Neural cell (in vitro differentiated cells): Measurements from ENCODE around the gene LMF2. TPM values are rescaled to one million over a fixed set of nuclear protein-coding genes. Genes with fewer than 3 reads are reported as not detected.

ENCODE experiments used
- H2AFZ ChIP-seq: fragments of 200-600, 300-800 bp; sonication (generic), shearing (Covaris generic); 2 replicates; pipeline ENCODE4 v1.6.0; 2014; ENCODE audit warnings: low read depth, mild to moderate bottlenecking, antibody characterized with exemption, low read length, moderate library complexity
- H3F3A ChIP-seq: fragments of 200-600 bp; shearing (Covaris generic); 2 replicates; pipeline ENCODE4 v1.6.1; 2016; ENCODE audit warnings: mild to moderate bottlenecking, moderate library complexity, mixed read lengths, antibody characterized with exemption, low read length; ENCODE audit not compliant: insufficient read depth, poor library complexity, severe bottlenecking
- H3K27ac ChIP-seq: fragments of 200-600, 300-800 bp; sonication (generic), shearing (Covaris generic); 2 replicates; pipeline ENCODE4 v1.5.1; 2014; ENCODE audit warnings: mild to moderate bottlenecking, low read length, moderate library complexity
- H3K27me3 ChIP-seq: fragments of 300-800, 200-600 bp; sonication (generic), shearing (Covaris generic); 2 replicates; pipeline ENCODE4 v1.6.0; 2014; ENCODE audit warnings: mild to moderate bottlenecking, low read depth, low read length, moderate library complexity; ENCODE audit not compliant: insufficient read depth
- H3K36me3 ChIP-seq: fragments of 300-800, 200-600 bp; sonication (generic), shearing (Covaris generic); 2 replicates; pipeline ENCODE4 v1.5.1; 2014; ENCODE audit warnings: mild to moderate bottlenecking, antibody characterized with exemption, low read length, moderate library complexity; ENCODE audit not compliant: insufficient read depth
- H3K4me2 ChIP-seq: fragments of 300-800, 200-600 bp; sonication (generic), shearing (Covaris generic); 2 replicates; pipeline ENCODE4 v1.6.0; 2014; ENCODE audit warnings: mild to moderate bottlenecking, low read length
- H3K4me3 ChIP-seq: fragments of 300-800, 200-600 bp; sonication (generic), shearing (Covaris generic); 2 replicates; pipeline ENCODE4 v1.5.1; 2014; ENCODE audit warnings: mild to moderate bottlenecking, low read length, moderate library complexity
- H3K79me2 ChIP-seq: fragments of 200-600 bp; shearing (Covaris generic); replicated peaks from 2 replicates; pipeline ENCODE4 v1.6.0; 2014; ENCODE audit warnings: mild to moderate bottlenecking, low read length, moderate library complexity; ENCODE audit not compliant: insufficient read depth
- H3K9ac ChIP-seq: fragments of 300-800, 200-600 bp; sonication (generic), shearing (Covaris generic); 2 replicates; pipeline ENCODE4 v1.6.1; 2016; ENCODE audit warnings: mild to moderate bottlenecking, low read length, mixed read lengths
- H3K9me2 ChIP-seq: fragments of 200-600 bp; shearing (Covaris generic); 2 replicates; pipeline ENCODE4 v1.6.1; 2016; ENCODE audit warnings: mild to moderate bottlenecking, low read length, mixed read lengths; ENCODE audit not compliant: insufficient read depth
- H3K9me3 ChIP-seq: fragments of 200-600, 300-800 bp; sonication (generic), shearing (Covaris generic); 2 replicates; pipeline ENCODE4 v1.6.1; 2016; ENCODE audit warnings: mild to moderate bottlenecking, mixed run types, low read length, moderate library complexity, mixed read lengths
- H4K20me1 ChIP-seq: fragments of 200-600 bp; shearing (Covaris generic); 2 replicates; pipeline ENCODE4 v1.6.1; 2016; ENCODE audit warnings: mild to moderate bottlenecking, mixed run types; ENCODE audit not compliant: insufficient read depth
- CTCF ChIP-seq: fragments of 450-650 bp; IDR thresholded peaks from 2 replicates; pipeline ENCODE4 v1.5.1; 2014; ENCODE audit warnings: antibody characterized with exemption, mild to moderate bottlenecking, moderate library complexity; ENCODE audit not compliant: poor library complexity, severe bottlenecking
- EP300 ChIP-seq: fragments of 450-650 bp; conservative IDR thresholded peaks from 2 replicates; pipeline ENCODE4 v1.6.1; 2014; ENCODE audit warnings: antibody characterized with exemption, mild to moderate bottlenecking, moderate library complexity; ENCODE audit not compliant: poor library complexity, severe bottlenecking
- EZH2 ChIP-seq: fragments of 200-600, 300-800 bp; shearing (Covaris generic), sonication (generic); IDR thresholded peaks from 2 replicates; pipeline ENCODE4 v1.6.1; 2014; ENCODE audit warnings: antibody characterized with exemption, low read length, borderline replicate concordance, mild to moderate bottlenecking; ENCODE audit not compliant: insufficient read depth, poor library complexity, severe bottlenecking
- MXI1 ChIP-seq: fragments of 450-650 bp; conservative IDR thresholded peaks from 2 replicates; pipeline ENCODE4 v1.6.1; 2014; ENCODE audit warnings: antibody characterized with exemption, mild to moderate bottlenecking; ENCODE audit not compliant: poor library complexity, severe bottlenecking
- POLR2AphosphoS5 ChIP-seq: IDR thresholded peaks from 2 replicates; pipeline ENCODE4 v1.6.1; 2012
- RAD21 ChIP-seq: fragments of 450-650 bp; conservative IDR thresholded peaks from 2 replicates; pipeline ENCODE4 v1.6.1; 2014; ENCODE audit warnings: antibody characterized with exemption, mild to moderate bottlenecking, moderate library complexity
- REST ChIP-seq: IDR thresholded peaks from 2 replicates; pipeline ENCODE4 v1.6.1; 2012; ENCODE audit warnings: borderline replicate concordance
- SMC3 ChIP-seq: fragments of 450-650 bp; conservative IDR thresholded peaks from 2 replicates; pipeline ENCODE4 v1.6.1; 2014; ENCODE audit warnings: antibody characterized with exemption, mild to moderate bottlenecking, moderate library complexity; ENCODE audit not compliant: poor library complexity
- TAF1 ChIP-seq: IDR thresholded peaks from 2 replicates; pipeline ENCODE4 v1.6.1; 2012; ENCODE audit warnings: low read depth
- polyA plus RNA-seq: library from polyadenylated mRNA; depleted of rRNA; stranded (reverse); fragments of >200 nt; gene quantifications from 2 replicates; pipeline ENCODE4 v1.2.3, GENCODE V29; 2014

The LMF2 gene
- polyA plus RNA-seq, 1 donor from 2014 or later = 76.5 TPM

GRCh38 chr22:50489363-50490243 lies 17.9 kb downstream of the LMF2 start:
- Histone ChIP-seq H3K27ac (no peak overlapping the region), H3K9me2 (no peaks in the 10 kb centered on the region), H3K9ac (no peak overlapping the region), H3K36me3 (no peaks in the 10 kb centered on the region), H3F3A (no peaks in the 10 kb centered on the region), H3K79me2 (no peaks in the 10 kb centered on the region), H3K9me3 (no peaks in the 10 kb centered on the region), H3K4me3 (no peak overlapping the region), H2AFZ (no peak overlapping the region), H4K20me1 (no peaks in the 10 kb centered on the region), H3K27me3 (no peaks in the 10 kb centered on the region), H3K4me2 (no peak overlapping the region)
- TF ChIP-seq MXI1 (no peak), TAF1 (no peak), EZH2 (no peak)

- H3K9me2 ChIP-seq = no peaks in the 10 kb centered on the region
- H3K4me2 ChIP-seq = no peak overlapping the region
- H3K9me3 ChIP-seq = no peaks in the 10 kb centered on the region
- no peak overlapping the region for H3K9ac ChIP-seq
- TF ChIP-seq EP300 = no peak
- TF ChIP-seq RAD21 = no peak
- no peak for TF ChIP-seq POLR2AphosphoS5
- TF ChIP-seq SMC3 = no peak
- no peak for TF ChIP-seq CTCF
- no peak for TF ChIP-seq EZH2
- TF ChIP-seq MXI1 = no peak
- TF ChIP-seq TAF1 = no peak
- no peak for TF ChIP-seq REST
- H3F3A ChIP-seq = no peaks in the 10 kb centered on the region
- no peaks in the 10 kb centered on the region for H3K36me3 ChIP-seq
- no peaks in the 10 kb centered on the region for H3K79me2 ChIP-seq
- H3K27ac ChIP-seq = no peak overlapping the region
- no peaks in the 10 kb centered on the region for H3K27me3 ChIP-seq
- no peak overlapping the region for H2AFZ ChIP-seq
- no peaks in the 10 kb centered on the region for H4K20me1 ChIP-seq
- H3K4me3 ChIP-seq = no peak overlapping the region
Measured at GRCh38 chr22:50488886-50489285, 18.6 kb downstream of the LMF2 start.
